HUES6 (cell line): ENCODE measurements around the gene CD8A.

Experiments used
- H3K27ac ChIP-seq: 2 replicates; pipeline ENCODE4 v1.7.0; 2013; ENCODE audit warnings: low read depth, mild to moderate bottlenecking, low read length, inconsistent platforms
- H3K27me3 ChIP-seq: 2 replicates; pipeline ENCODE4 v1.6.1; 2013; ENCODE audit warnings: low read length; ENCODE audit not compliant: control insufficient read depth, insufficient read depth
- H3K36me3 ChIP-seq: 2 replicates; pipeline ENCODE4 v1.6.1; 2013; ENCODE audit warnings: low read length; ENCODE audit not compliant: control insufficient read depth, insufficient read depth
- H3K4me1 ChIP-seq: 2 replicates; pipeline ENCODE4 v1.6.1; 2013; ENCODE audit warnings: low read length; ENCODE audit not compliant: control insufficient read depth, insufficient read depth
- H3K4me3 ChIP-seq: 2 replicates; pipeline ENCODE4 v1.5.1; 2013; ENCODE audit warnings: low read depth, low read length
- H3K9ac ChIP-seq: one replicate; pipeline ENCODE4 v1.6.1; 2013; ENCODE audit warnings: mild to moderate bottlenecking, low read length
- H3K9me3 ChIP-seq: 2 replicates; pipeline ENCODE4 v1.6.1; 2013; ENCODE audit warnings: low read depth, low read length; ENCODE audit not compliant: control insufficient read depth, insufficient read depth

The CD8A gene

GRCh38 chr2:86788165-86788564 is 2.5 kb downstream of the CD8A start:
- Histone ChIP-seq H3K4me3 (no peak overlapping the region), H3K9ac (no peak overlapping the region), H3K27ac (no peak overlapping the region), H3K27me3 (peaks cover 61% of the 10 kb centered on the region), H3K36me3 (no peaks in the 10 kb centered on the region), H3K4me1 (peaks cover 10% of the 10 kb centered on the region), H3K9me3 (no peaks in the 10 kb centered on the region)

GRCh38 chr2:86787736-86788135 is 3.0 kb downstream of the CD8A start:
- no peak overlapping the region for H3K27ac ChIP-seq
- no peaks in the 10 kb centered on the region for H3K36me3 ChIP-seq
- no peaks in the 10 kb centered on the region for H3K9me3 ChIP-seq
- H3K4me1 ChIP-seq, result peaks cover 10% of the 10 kb centered on the region
- H3K9ac ChIP-seq, result no peak overlapping the region
- peaks cover 57% of the 10 kb centered on the region for H3K27me3 ChIP-seq
- H3K4me3 ChIP-seq, result no peak overlapping the region

- H3K27ac ChIP-seq, result no peak overlapping the region
- H3K27me3 ChIP-seq, result peaks cover 41% of the 10 kb centered on the region
- no peak overlapping the region for H3K4me3 ChIP-seq
- H3K9ac ChIP-seq, result no peak overlapping the region
- no peaks in the 10 kb centered on the region for H3K36me3 ChIP-seq
- H3K9me3 ChIP-seq, result no peaks in the 10 kb centered on the region
- peaks cover 4% of the 10 kb centered on the region; the same call in 1 of the 2 replicates for H3K4me1 ChIP-seq
These were observed 4.6 kb downstream of the CD8A start for GRCh38 chr2:86786001-86786536.

GRCh38 chr2:86785456-86785855 is 5.3 kb downstream of the CD8A start:
- Histone ChIP-seq H3K27me3 (peaks cover 35% of the 10 kb centered on the region), H3K9ac (no peak overlapping the region), H3K9me3 (no peaks in the 10 kb centered on the region), H3K27ac (no peak overlapping the region), H3K4me3 (no peak overlapping the region), H3K4me1 (no peaks in the 10 kb centered on the region), H3K36me3 (no peaks in the 10 kb centered on the region)

- H3K4me3 ChIP-seq, result no peak overlapping the region
- no peak overlapping the region for H3K27ac ChIP-seq
- H3K9ac ChIP-seq, result no peak overlapping the region
- peaks cover 18% of the 10 kb centered on the region for H3K27me3 ChIP-seq
- H3K4me1 ChIP-seq, result no peaks in the 10 kb centered on the region
- no peaks in the 10 kb centered on the region for H3K36me3 ChIP-seq
- H3K9me3 ChIP-seq, result no peaks in the 10 kb centered on the region
These were observed 6.9 kb downstream of the CD8A start for GRCh38 chr2:86783615-86784339.

- H3K9ac ChIP-seq, result no peak overlapping the region
- H3K4me3 ChIP-seq, result no peak overlapping the region
- peaks cover 7% of the 10 kb centered on the region for H3K27me3 ChIP-seq
- H3K36me3 ChIP-seq, result no peaks in the 10 kb centered on the region
- H3K9me3 ChIP-seq, result no peaks in the 10 kb centered on the region
- H3K27ac ChIP-seq, result no peak overlapping the region
- H3K4me1 ChIP-seq, result no peaks in the 10 kb centered on the region
These were observed 8.0 kb downstream of the CD8A start for GRCh38 chr2:86782748-86783147.

GRCh38 chr2:86781363-86781762 is 9.3 kb downstream of the CD8A start:
- Histone ChIP-seq H3K27ac (no peak overlapping the region), H3K9ac (no peak overlapping the region), H3K4me3 (no peak overlapping the region), H3K36me3 (peaks cover 4% of the 10 kb centered on the region; the same call in 1 of the 2 replicates), H3K27me3 (no peaks in the 10 kb centered on the region; the same call in 1 of the 2 replicates), H3K4me1 (no peaks in the 10 kb centered on the region), H3K9me3 (no peaks in the 10 kb centered on the region)

GRCh38 chr2:86779971-86780370 is 10.7 kb downstream of the CD8A start:
- H3K27me3 ChIP-seq, result no peaks in the 10 kb centered on the region; the same call in 1 of the 2 replicates
- no peak overlapping the region for H3K9ac ChIP-seq
- peaks cover 10% of the 10 kb centered on the region; the same call in 1 of the 2 replicates for H3K36me3 ChIP-seq
- H3K27ac ChIP-seq, result no peak overlapping the region
- no peak overlapping the region for H3K4me3 ChIP-seq
- H3K9me3 ChIP-seq, result no peaks in the 10 kb centered on the region
- no peaks in the 10 kb centered on the region for H3K4me1 ChIP-seq

GRCh38 chr2:86778957-86779356 is 11.8 kb downstream of the CD8A start:
- Histone ChIP-seq H3K27me3 (no peaks in the 10 kb centered on the region), H3K9ac (no peak overlapping the region), H3K4me3 (no peak overlapping the region), H3K36me3 (peaks cover 20% of the 10 kb centered on the region), H3K9me3 (no peaks in the 10 kb centered on the region), H3K4me1 (no peaks in the 10 kb centered on the region), H3K27ac (no peak overlapping the region)

- H3K9ac ChIP-seq, result no peak overlapping the region
- H3K27ac ChIP-seq, result no peak overlapping the region
- no peak overlapping the region for H3K4me3 ChIP-seq
- no peaks in the 10 kb centered on the region for H3K9me3 ChIP-seq
- peaks cover 40% of the 10 kb centered on the region for H3K36me3 ChIP-seq
- no peaks in the 10 kb centered on the region for H3K4me1 ChIP-seq
- H3K27me3 ChIP-seq, result no peaks in the 10 kb centered on the region
These were observed 14.2 kb downstream of the CD8A start for GRCh38 chr2:86776532-86776931.

GRCh38 chr2:86775338-86775737 is 15.4 kb downstream of the CD8A start:
- Histone ChIP-seq H3K4me1 (no peaks in the 10 kb centered on the region), H3K36me3 (peaks cover 52% of the 10 kb centered on the region), H3K9ac (no peak overlapping the region)

More at GRCh38 chr2:86775338-86775737, 15.4 kb downstream of the CD8A start:
- Histone ChIP-seq H3K27ac (no peak overlapping the region), H3K4me3 (no peak overlapping the region), H3K27me3 (no peaks in the 10 kb centered on the region), H3K9me3 (no peaks in the 10 kb centered on the region)
